Neuronal stem cell (in vitro differentiated cells): ENCODE data around the gene RNASE13.

Experiments
- DNase-seq: peaks from one replicate; pipeline ENCODE4 v3.0.0-alpha.2; 2013; ENCODE audit warnings: low spot score
- H2AFZ ChIP-seq: one replicate; pipeline ENCODE4 v1.6.1; 2013; ENCODE audit warnings: mild to moderate bottlenecking, low read length, inconsistent platforms
- H2AK5ac ChIP-seq: 2 replicates; pipeline ENCODE4 v1.6.1; 2013; ENCODE audit warnings: low read depth, mild to moderate bottlenecking, inconsistent platforms, low read length, moderate library complexity, mixed read lengths
- H2BK120ac ChIP-seq: 2 replicates; pipeline ENCODE4 v1.6.1; 2013; ENCODE audit warnings: low read depth, mild to moderate bottlenecking, inconsistent platforms, low read length, moderate library complexity, mixed read lengths
- H2BK12ac ChIP-seq: one replicate; pipeline ENCODE4 v1.6.1; 2013; ENCODE audit warnings: low read length, inconsistent platforms
- H2BK15ac ChIP-seq: 2 replicates; pipeline ENCODE4 v1.6.1; 2013; ENCODE audit warnings: mild to moderate bottlenecking, low read length, inconsistent platforms, mixed read lengths
- H2BK5ac ChIP-seq: one replicate; pipeline ENCODE4 v1.6.1; 2013; ENCODE audit warnings: inconsistent platforms, mild to moderate bottlenecking, low read length, moderate library complexity
- H3K14ac ChIP-seq: one replicate; pipeline ENCODE4 v1.6.1; 2013; ENCODE audit warnings: low read length, inconsistent platforms
- H3K18ac ChIP-seq: 2 replicates; pipeline ENCODE4 v1.6.1; 2013; ENCODE audit warnings: low read length, inconsistent platforms
- H3K23ac ChIP-seq: 2 replicates; pipeline ENCODE4 v1.6.1; 2013; ENCODE audit warnings: low read depth, mild to moderate bottlenecking, mixed read lengths, low read length, inconsistent platforms; ENCODE audit not compliant: poor library complexity
- H3K27ac ChIP-seq: replicated peaks from 3 replicates; pipeline ENCODE4 v1.5.1; 2013; ENCODE audit warnings: low read length, inconsistent platforms
- H3K27me3 ChIP-seq, 3 experiments: 2 replicates each; pipeline ENCODE4 v1.6.1; 2013; ENCODE audit warnings: low read length in 3 of 3, mild to moderate bottlenecking in 2 of 3, inconsistent platforms in 1 of 3, low read depth in 1 of 3, mixed read lengths in 1 of 3, moderate library complexity in 1 of 3; ENCODE audit not compliant: control insufficient read depth in 3 of 3, insufficient read depth in 3 of 3
- H3K36me3 ChIP-seq, 2 donors: replicated peaks in 1 of 2; 2 replicates each; pipeline ENCODE4 v1.6.1; 2013; ENCODE audit warnings: low read length in 2 of 2; ENCODE audit not compliant: control insufficient read depth in 2 of 2, insufficient read depth in 2 of 2
- H3K4ac ChIP-seq: 2 replicates; pipeline ENCODE4 v1.6.1; 2013; ENCODE audit warnings: inconsistent platforms, mild to moderate bottlenecking, low read length, moderate library complexity
- H3K4me1 ChIP-seq, 2 donors: 1 replicate in 1 of 2; 2 replicates in 1 of 2; pipeline ENCODE4 v1.6.1; 2013; ENCODE audit warnings: low read length in 2 of 2, low read depth in 1 of 2; ENCODE audit not compliant: control insufficient read depth in 2 of 2, insufficient read depth in 1 of 2
- H3K4me2 ChIP-seq: one replicate; pipeline ENCODE4 v1.6.1; 2013; ENCODE audit warnings: mild to moderate bottlenecking, low read length, inconsistent platforms; ENCODE audit not compliant: insufficient read depth, poor library complexity, severe bottlenecking
- H3K4me3 ChIP-seq, 2 donors: 2 replicates each; pipeline ENCODE4 v1.5.1; 2013; ENCODE audit warnings: low read length in 2 of 2, mild to moderate bottlenecking in 2 of 2, inconsistent platforms in 1 of 2, moderate library complexity in 1 of 2
- H3K79me1 ChIP-seq: one replicate; pipeline ENCODE4 v1.6.1; 2013; ENCODE audit warnings: low read depth, mild to moderate bottlenecking, inconsistent platforms, low read length, moderate library complexity
- H3K9ac ChIP-seq: one replicate; pipeline ENCODE4 v1.6.1; 2013; ENCODE audit warnings: mild to moderate bottlenecking, low read depth, low read length, inconsistent platforms; ENCODE audit not compliant: poor library complexity
- H3K9me3 ChIP-seq, 2 donors: replicated peaks in 1 of 2; 2 replicates each; pipeline versions ENCODE3 to v1.6.1; 2013; ENCODE audit warnings: low read length in 2 of 2, mild to moderate bottlenecking in 2 of 2, inconsistent platforms in 1 of 2, low read depth in 1 of 2, mixed read lengths in 1 of 2, moderate library complexity in 1 of 2; ENCODE audit not compliant: control insufficient read depth in 2 of 2, insufficient read depth in 1 of 2
- H4K8ac ChIP-seq: one replicate; pipeline ENCODE4 v1.6.1; 2013; ENCODE audit warnings: low read depth, mild to moderate bottlenecking, inconsistent platforms, low read length, moderate library complexity
- H4K91ac ChIP-seq: one replicate; pipeline ENCODE4 v1.6.1; 2013; ENCODE audit warnings: low read length, low read depth, mild to moderate bottlenecking, inconsistent platforms; ENCODE audit not compliant: poor library complexity
- WGBS, 2 donors: extraction: QIAGEN DNeasy Blood & Tissue Kit; methylation state at CpG; one replicate each; pipeline ENCODE4 v1.1.7; 2013; ENCODE audit warnings: missing lambda C conversion rate in 2 of 2, mixed read lengths in 1 of 2; ENCODE audit not compliant: insufficient read length in 2 of 2, insufficient replicate concordance in 1 of 2; ENCODE audit errors: extremely low coverage in 2 of 2; 5-methylcytosine and 5-hydroxymethylcytosine counted together

The RNASE13 gene

GRCh38 chr14:20996521-20996920 is 38.1 kb downstream of the RNASE13 start:
- peaks cover 34 to 63% of the 10 kb centered on the region in 2 donors for H3K36me3 ChIP-seq
- no peaks in the 10 kb centered on the region for H3K27me3 ChIP-seq
- H2BK5ac ChIP-seq: no peak overlapping the region
- H3K14ac ChIP-seq: no peak overlapping the region
- no peak overlapping the region for H3K4me2 ChIP-seq
- H3K4ac ChIP-seq: no peak overlapping the region
- no peak overlapping the region for H2AFZ ChIP-seq
- no peak overlapping the region for H2BK12ac ChIP-seq
- no CpG with 5 or more reads among the region's 14 CpGs for WGBS, 2 donors
- no peaks in the 10 kb centered on the region for H3K79me1 ChIP-seq
- H2BK15ac ChIP-seq: no peak overlapping the region
- no peak overlapping the region for H3K4me3 ChIP-seq
- no peak overlapping the region for H3K27ac ChIP-seq
- H4K91ac ChIP-seq: no peak overlapping the region
- H3K4me1 ChIP-seq: no peaks in the 10 kb centered on the region
- no peak for DNase-seq
- H2BK120ac ChIP-seq: no peak overlapping the region
- H3K9me3 ChIP-seq: no peaks in the 10 kb centered on the region
- no peak overlapping the region for H2AK5ac ChIP-seq
- no peak overlapping the region for H3K9ac ChIP-seq
- no peak overlapping the region for H4K8ac ChIP-seq
- H3K18ac ChIP-seq: no peak overlapping the region
- no peak overlapping the region for H3K23ac ChIP-seq

- no peak within 1 kb of the TSS for H2BK120ac ChIP-seq
- no peaks in the 10 kb centered on the region for H3K27me3 ChIP-seq
- H3K23ac ChIP-seq: no peak within 1 kb of the TSS
- H3K4me2 ChIP-seq: peak within 1 kb of the TSS; percentile 70
- no peaks in the 10 kb centered on the region for H3K79me1 ChIP-seq
- peak within 1 kb of the TSS; percentile 77 for H2AK5ac ChIP-seq
- no peak within 1 kb of the TSS for H3K14ac ChIP-seq
- peak within 1 kb of the TSS; percentile 32 for H3K4ac ChIP-seq
- H3K4me3 ChIP-seq: peak within 1 kb of the TSS; percentile 86 to 95
- H3K9me3 ChIP-seq: no peaks in the 10 kb centered on the region
- H2BK5ac ChIP-seq: peak within 1 kb of the TSS; percentile 42
- H4K8ac ChIP-seq: no peak within 1 kb of the TSS
- H3K4me1 ChIP-seq: peaks cover 0 to 4% of the 10 kb centered on the region in 2 donors
- DNase-seq: peak; percentile 84
- WGBS, 2 donors: no CpG with 5 or more reads among the region's 42 CpGs
- H2BK12ac ChIP-seq: peak within 1 kb of the TSS; percentile 52
- peak within 1 kb of the TSS; percentile 84 for H2BK15ac ChIP-seq
- H3K9ac ChIP-seq: peak within 1 kb of the TSS; percentile 54
- peak within 1 kb of the TSS; percentile 92 for H2AFZ ChIP-seq
- H4K91ac ChIP-seq: no peak within 1 kb of the TSS
- H3K18ac ChIP-seq: peak within 1 kb of the TSS; percentile 70
- H3K36me3 ChIP-seq: peaks cover 21 to 40% of the 10 kb centered on the region in 2 donors
- peak within 1 kb of the TSS; percentile 62 for H3K27ac ChIP-seq
These were observed 44.6 kb downstream of the RNASE13 start, which contains the start of gene METTL17 for GRCh38 chr14:20989787-20990600. Gene METTL17, plus strand, starts transcription at chr14:20989980. Its CDS starts 23 bp downstream, at chr14:20990003.

GRCh38 chr14:20989471-20989786 is 45.2 kb downstream of the RNASE13 start:
- Histone ChIP-seq H2BK5ac (no peak overlapping the region), H3K4ac (no peak overlapping the region), H2BK120ac (no peak overlapping the region), H3K4me1 (peaks cover 0 to 4% of the 10 kb centered on the region in 2 donors), H3K27ac (peak overlapping the region; percentile 62), H3K27me3 (no peaks in the 10 kb centered on the region), H4K8ac (no peak overlapping the region), H3K36me3 (peaks cover 15 to 34% of the 10 kb centered on the region in 2 donors), H3K4me2 (no peak overlapping the region), H2BK12ac (no peak overlapping the region), H3K79me1 (no peaks in the 10 kb centered on the region), H2BK15ac (no peak overlapping the region), H2AK5ac (no peak overlapping the region), H3K23ac (no peak overlapping the region), H3K14ac (no peak overlapping the region), H3K9ac (no peak overlapping the region), H3K18ac (no peak overlapping the region), H2AFZ (peak overlapping the region; percentile 92), H4K91ac (no peak overlapping the region), H3K4me3 (peak overlapping the region in 1 of 2 donors; percentile 95), H3K9me3 (no peaks in the 10 kb centered on the region)
- no CpG with 5 or more reads among the region's 11 CpGs for WGBS, 2 donors
- DNase-seq: no peak

GRCh38 chr14:20988717-20989470 is 45.7 kb downstream of the RNASE13 start:
- no peak for DNase-seq
- H2BK120ac ChIP-seq: no peak overlapping the region
- no peak overlapping the region for H3K14ac ChIP-seq
- peak overlapping the region; percentile 42 for H2BK5ac ChIP-seq
- no peaks in the 10 kb centered on the region for H3K79me1 ChIP-seq
- peaks cover 13 to 28% of the 10 kb centered on the region in 2 donors for H3K36me3 ChIP-seq
- no peak overlapping the region for H4K91ac ChIP-seq
- H3K9ac ChIP-seq: no peak overlapping the region
- peak overlapping the region; percentile 44 for H3K27ac ChIP-seq
- H3K9me3 ChIP-seq: no peaks in the 10 kb centered on the region
- WGBS, 2 donors: no CpG with 5 or more reads among the region's 15 CpGs
- peak overlapping the region; percentile 92 for H2AFZ ChIP-seq
- H3K4me3 ChIP-seq: peak overlapping the region in 1 of 2 donors; percentile 95
- no peak overlapping the region for H4K8ac ChIP-seq
- peaks cover 0 to 4% of the 10 kb centered on the region in 2 donors for H3K4me1 ChIP-seq
- H3K4ac ChIP-seq: peak overlapping the region; percentile 32
- peak overlapping the region; percentile 70 for H3K18ac ChIP-seq
- H3K4me2 ChIP-seq: no peak overlapping the region
- H2AK5ac ChIP-seq: peak overlapping the region; percentile 77
- peak overlapping the region; percentile 84 for H2BK15ac ChIP-seq
- peak overlapping the region; percentile 52 for H2BK12ac ChIP-seq
- no peak overlapping the region for H3K23ac ChIP-seq
- H3K27me3 ChIP-seq: no peaks in the 10 kb centered on the region
